Neural cell (in vitro differentiated cells): Measurements from ENCODE around the gene ZDHHC8. TPM values are rescaled to one million over a fixed set of nuclear protein-coding genes. Genes with fewer than 3 reads are reported as not detected.

ENCODE experiments used
- H2AFZ ChIP-seq: fragments of 200-600, 300-800 bp; sonication (generic), shearing (Covaris generic); 2 replicates; pipeline ENCODE4 v1.6.0; 2014; ENCODE audit warnings: low read depth, mild to moderate bottlenecking, antibody characterized with exemption, low read length, moderate library complexity
- H3F3A ChIP-seq: fragments of 200-600 bp; shearing (Covaris generic); 2 replicates; pipeline ENCODE4 v1.6.1; 2016; ENCODE audit warnings: mild to moderate bottlenecking, moderate library complexity, mixed read lengths, antibody characterized with exemption, low read length; ENCODE audit not compliant: insufficient read depth, poor library complexity, severe bottlenecking
- H3K27ac ChIP-seq: fragments of 200-600, 300-800 bp; sonication (generic), shearing (Covaris generic); 2 replicates; pipeline ENCODE4 v1.5.1; 2014; ENCODE audit warnings: mild to moderate bottlenecking, low read length, moderate library complexity
- H3K27me3 ChIP-seq: fragments of 300-800, 200-600 bp; sonication (generic), shearing (Covaris generic); 2 replicates; pipeline ENCODE4 v1.6.0; 2014; ENCODE audit warnings: mild to moderate bottlenecking, low read depth, low read length, moderate library complexity; ENCODE audit not compliant: insufficient read depth
- H3K36me3 ChIP-seq: fragments of 300-800, 200-600 bp; sonication (generic), shearing (Covaris generic); 2 replicates; pipeline ENCODE4 v1.5.1; 2014; ENCODE audit warnings: mild to moderate bottlenecking, antibody characterized with exemption, low read length, moderate library complexity; ENCODE audit not compliant: insufficient read depth
- H3K4me2 ChIP-seq: fragments of 300-800, 200-600 bp; sonication (generic), shearing (Covaris generic); 2 replicates; pipeline ENCODE4 v1.6.0; 2014; ENCODE audit warnings: mild to moderate bottlenecking, low read length
- H3K4me3 ChIP-seq: fragments of 300-800, 200-600 bp; sonication (generic), shearing (Covaris generic); 2 replicates; pipeline ENCODE4 v1.5.1; 2014; ENCODE audit warnings: mild to moderate bottlenecking, low read length, moderate library complexity
- H3K79me2 ChIP-seq: fragments of 200-600 bp; shearing (Covaris generic); replicated peaks from 2 replicates; pipeline ENCODE4 v1.6.0; 2014; ENCODE audit warnings: mild to moderate bottlenecking, low read length, moderate library complexity; ENCODE audit not compliant: insufficient read depth
- H3K9ac ChIP-seq: fragments of 300-800, 200-600 bp; sonication (generic), shearing (Covaris generic); 2 replicates; pipeline ENCODE4 v1.6.1; 2016; ENCODE audit warnings: mild to moderate bottlenecking, low read length, mixed read lengths
- H3K9me2 ChIP-seq: fragments of 200-600 bp; shearing (Covaris generic); 2 replicates; pipeline ENCODE4 v1.6.1; 2016; ENCODE audit warnings: mild to moderate bottlenecking, low read length, mixed read lengths; ENCODE audit not compliant: insufficient read depth
- H3K9me3 ChIP-seq: fragments of 200-600, 300-800 bp; sonication (generic), shearing (Covaris generic); 2 replicates; pipeline ENCODE4 v1.6.1; 2016; ENCODE audit warnings: mild to moderate bottlenecking, mixed run types, low read length, moderate library complexity, mixed read lengths
- H4K20me1 ChIP-seq: fragments of 200-600 bp; shearing (Covaris generic); 2 replicates; pipeline ENCODE4 v1.6.1; 2016; ENCODE audit warnings: mild to moderate bottlenecking, mixed run types; ENCODE audit not compliant: insufficient read depth
- CTCF ChIP-seq: fragments of 450-650 bp; IDR thresholded peaks from 2 replicates; pipeline ENCODE4 v1.5.1; 2014; ENCODE audit warnings: antibody characterized with exemption, mild to moderate bottlenecking, moderate library complexity; ENCODE audit not compliant: poor library complexity, severe bottlenecking
- EP300 ChIP-seq: fragments of 450-650 bp; conservative IDR thresholded peaks from 2 replicates; pipeline ENCODE4 v1.6.1; 2014; ENCODE audit warnings: antibody characterized with exemption, mild to moderate bottlenecking, moderate library complexity; ENCODE audit not compliant: poor library complexity, severe bottlenecking
- EZH2 ChIP-seq: fragments of 200-600, 300-800 bp; shearing (Covaris generic), sonication (generic); IDR thresholded peaks from 2 replicates; pipeline ENCODE4 v1.6.1; 2014; ENCODE audit warnings: antibody characterized with exemption, low read length, borderline replicate concordance, mild to moderate bottlenecking; ENCODE audit not compliant: insufficient read depth, poor library complexity, severe bottlenecking
- MXI1 ChIP-seq: fragments of 450-650 bp; conservative IDR thresholded peaks from 2 replicates; pipeline ENCODE4 v1.6.1; 2014; ENCODE audit warnings: antibody characterized with exemption, mild to moderate bottlenecking; ENCODE audit not compliant: poor library complexity, severe bottlenecking
- POLR2AphosphoS5 ChIP-seq: IDR thresholded peaks from 2 replicates; pipeline ENCODE4 v1.6.1; 2012
- RAD21 ChIP-seq: fragments of 450-650 bp; conservative IDR thresholded peaks from 2 replicates; pipeline ENCODE4 v1.6.1; 2014; ENCODE audit warnings: antibody characterized with exemption, mild to moderate bottlenecking, moderate library complexity
- REST ChIP-seq: IDR thresholded peaks from 2 replicates; pipeline ENCODE4 v1.6.1; 2012; ENCODE audit warnings: borderline replicate concordance
- SMC3 ChIP-seq: fragments of 450-650 bp; conservative IDR thresholded peaks from 2 replicates; pipeline ENCODE4 v1.6.1; 2014; ENCODE audit warnings: antibody characterized with exemption, mild to moderate bottlenecking, moderate library complexity; ENCODE audit not compliant: poor library complexity
- TAF1 ChIP-seq: IDR thresholded peaks from 2 replicates; pipeline ENCODE4 v1.6.1; 2012; ENCODE audit warnings: low read depth
- polyA plus RNA-seq: library from polyadenylated mRNA; depleted of rRNA; stranded (reverse); fragments of >200 nt; gene quantifications from 2 replicates; pipeline ENCODE4 v1.2.3, GENCODE V29; 2014

ZDHHC8 gene
- polyA plus RNA-seq, 1 donor from 2014 or later = 4.5 TPM

GRCh38 chr22:20172141-20172613 lies 40.6 kb downstream of the ZDHHC8 start:
- Histone ChIP-seq H3K36me3 (no peaks in the 10 kb centered on the region), H3K9me3 (no peaks in the 10 kb centered on the region), H3K79me2 (no peaks in the 10 kb centered on the region), H3K27ac (no peak overlapping the region), H2AFZ (no peak overlapping the region), H3K9ac (no peak overlapping the region), H3F3A (no peaks in the 10 kb centered on the region), H3K27me3 (no peaks in the 10 kb centered on the region), H3K9me2 (no peaks in the 10 kb centered on the region), H4K20me1 (no peaks in the 10 kb centered on the region), H3K4me3 (no peak overlapping the region), H3K4me2 (no peak overlapping the region)
- TF ChIP-seq CTCF (no peak), REST (no peak), SMC3 (no peak), POLR2AphosphoS5 (no peak), RAD21 (no peak), TAF1 (no peak), EZH2 (no peak), EP300 (no peak), MXI1 (no peak)

- H3K27me3 ChIP-seq = no peaks in the 10 kb centered on the region
- H3K36me3 ChIP-seq = no peaks in the 10 kb centered on the region
- H2AFZ ChIP-seq = no peak overlapping the region
- no peak overlapping the region for H3K4me2 ChIP-seq
- H3K9ac ChIP-seq = no peak overlapping the region
- TF ChIP-seq SMC3 = no peak
- TF ChIP-seq TAF1 = no peak
- TF ChIP-seq CTCF = no peak
- no peak for TF ChIP-seq MXI1
- no peak for TF ChIP-seq REST
- H3K79me2 ChIP-seq = no peaks in the 10 kb centered on the region
- H3K9me3 ChIP-seq = no peaks in the 10 kb centered on the region
- H3F3A ChIP-seq = no peaks in the 10 kb centered on the region
- H3K9me2 ChIP-seq = no peaks in the 10 kb centered on the region
- H4K20me1 ChIP-seq = no peaks in the 10 kb centered on the region
- no peak overlapping the region for H3K27ac ChIP-seq
- no peak overlapping the region for H3K4me3 ChIP-seq
Measured at GRCh38 chr22:20173246-20173645, 41.6 kb downstream of the ZDHHC8 start.
